HEK293T (cell line): Measurements from ENCODE around the gene PURB.

Source experiments
- ELF4 ChIP-seq: fragments of 450-650 bp; IDR thresholded peaks from 2 replicates; pipeline ENCODE4 v1.6.1; 2017; ENCODE audit warnings: antibody characterized with exemption
- FOXA1 ChIP-seq: fragments of 450-650 bp; IDR thresholded peaks from 2 replicates; pipeline ENCODE4 v1.6.1; 2016; ENCODE audit warnings: mild to moderate bottlenecking
- FOXM1 ChIP-seq: fragments of 450-650 bp; IDR thresholded peaks from 2 replicates; pipeline ENCODE4 v1.6.1; 2017; ENCODE audit warnings: mild to moderate bottlenecking, borderline replicate concordance
- L3MBTL2 ChIP-seq: fragments of 450-650 bp; conservative IDR thresholded peaks from 2 replicates; pipeline ENCODE4 v1.6.1; 2016; ENCODE audit warnings: mild to moderate bottlenecking
- LEF1 ChIP-seq: fragments of 450-650 bp; IDR thresholded peaks from 2 replicates; pipeline ENCODE4 v1.6.1; 2017; ENCODE audit warnings: mild to moderate bottlenecking, borderline replicate concordance
- ZNF384 ChIP-seq: fragments of 450-650 bp; IDR thresholded peaks from 2 replicates; pipeline ENCODE4 v1.6.1; 2016

- TF ChIP-seq LEF1: no peak
- no peak for TF ChIP-seq FOXA1
- TF ChIP-seq ELF4: no peak
- no peak for TF ChIP-seq FOXM1
- no peak for TF ChIP-seq ZNF384
- TF ChIP-seq L3MBTL2: peak; percentile 89
Measured at GRCh38 chr7:44885394-44886317, at the start of gene PURB.
